HEK293 (cell line): ENCODE results near the gene FAM124B.

Experiments
- ZFP41 ChIP-seq: fragments of 450-650 bp; formaldehyde crosslinking; IDR thresholded peaks from 2 replicates; pipeline ENCODE4 v1.5.1; 2016; ENCODE audit warnings: missing biosample characterization, missing genetic modification characterization, borderline replicate concordance
- TF ChIP-seq, protein P1 (sequence below): fragments of 450-650 bp; formaldehyde crosslinking; IDR thresholded peaks from 2 replicates; pipeline ENCODE4 v1.5.1; 2016; ENCODE audit warnings: missing biosample characterization, missing genetic modification characterization

DNA sequence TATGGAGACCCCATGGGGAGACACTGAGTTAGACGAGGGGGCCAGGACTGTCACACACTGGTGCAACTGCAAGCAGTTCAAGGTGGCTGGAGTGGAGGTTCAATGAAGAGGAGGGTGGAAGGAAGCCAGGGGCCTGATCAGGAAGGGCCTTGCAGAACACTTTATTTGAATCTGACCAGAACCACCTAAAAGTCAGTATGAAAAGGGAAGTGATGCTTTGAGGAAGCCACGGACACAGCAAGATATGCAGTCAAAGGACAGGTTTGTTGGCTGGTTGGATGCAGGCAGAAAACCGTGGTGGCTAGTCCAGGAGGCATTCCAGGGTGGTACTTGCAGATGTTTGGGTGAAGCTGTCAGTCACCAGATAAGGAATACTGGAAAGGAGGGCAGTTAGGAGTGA, 3.5 kb upstream of the FAM124B start:
- TF ChIP-seq ZFP41 (tag by site-specific recombination): no peak
- TF ChIP-seq, protein P1, sequence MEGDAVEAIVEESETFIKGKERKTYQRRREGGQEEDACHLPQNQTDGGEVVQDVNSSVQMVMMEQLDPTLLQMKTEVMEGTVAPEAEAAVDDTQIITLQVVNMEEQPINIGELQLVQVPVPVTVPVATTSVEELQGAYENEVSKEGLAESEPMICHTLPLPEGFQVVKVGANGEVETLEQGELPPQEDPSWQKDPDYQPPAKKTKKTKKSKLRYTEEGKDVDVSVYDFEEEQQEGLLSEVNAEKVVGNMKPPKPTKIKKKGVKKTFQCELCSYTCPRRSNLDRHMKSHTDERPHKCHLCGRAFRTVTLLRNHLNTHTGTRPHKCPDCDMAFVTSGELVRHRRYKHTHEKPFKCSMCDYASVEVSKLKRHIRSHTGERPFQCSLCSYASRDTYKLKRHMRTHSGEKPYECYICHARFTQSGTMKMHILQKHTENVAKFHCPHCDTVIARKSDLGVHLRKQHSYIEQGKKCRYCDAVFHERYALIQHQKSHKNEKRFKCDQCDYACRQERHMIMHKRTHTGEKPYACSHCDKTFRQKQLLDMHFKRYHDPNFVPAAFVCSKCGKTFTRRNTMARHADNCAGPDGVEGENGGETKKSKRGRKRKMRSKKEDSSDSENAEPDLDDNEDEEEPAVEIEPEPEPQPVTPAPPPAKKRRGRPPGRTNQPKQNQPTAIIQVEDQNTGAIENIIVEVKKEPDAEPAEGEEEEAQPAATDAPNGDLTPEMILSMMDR (tag by site-specific recombination): no peak
